Hepatocyte (in vitro differentiated cells): ENCODE measurements around the gene NXPH4. TPM values are rescaled to one million over a fixed set of nuclear protein-coding genes. Genes with fewer than 3 reads are reported as not detected.
A peak's percentile ranks its signal among the peaks of the same experiment; 100 is the strongest.

ENCODE experiments used
- DNase-seq: peaks from one replicate; pipeline ENCODE4 v3.0.0-alpha.2; 2016; ENCODE audit warnings: low spot score
- H2AFZ ChIP-seq: fragments of 200-600 bp; sonication (generic); 2 replicates; pipeline ENCODE4 v1.6.0; 2016; ENCODE audit warnings: antibody characterized with exemption, mild to moderate bottlenecking
- H3K27ac ChIP-seq: fragments of 200-600 bp; sonication (generic); 2 replicates; pipeline ENCODE4 v1.5.1; 2016; ENCODE audit warnings: mild to moderate bottlenecking
- H3K27me3 ChIP-seq: fragments of 200-600 bp; sonication (generic); 2 replicates; pipeline ENCODE4 v1.6.1; 2016
- H3K36me3 ChIP-seq: fragments of 200-600 bp; sonication (generic); replicated peaks from 2 replicates; pipeline ENCODE4 v1.5.1; 2016; ENCODE audit warnings: low read depth; ENCODE audit not compliant: insufficient read depth
- H3K4me1 ChIP-seq: fragments of 200-600 bp; sonication (generic); 2 replicates; pipeline ENCODE4 v1.5.1; 2016; ENCODE audit warnings: mild to moderate bottlenecking, moderate library complexity; ENCODE audit not compliant: insufficient read depth
- H3K4me2 ChIP-seq: fragments of 200-600 bp; sonication (generic); 2 replicates; pipeline ENCODE4 v1.6.0; 2016
- H3K4me3 ChIP-seq: fragments of 200-600 bp; sonication (generic); 2 replicates; pipeline ENCODE4 v1.5.1; 2016; ENCODE audit warnings: mild to moderate bottlenecking
- H3K79me2 ChIP-seq: fragments of 200-600 bp; sonication (generic); 2 replicates; pipeline ENCODE4 v1.6.0; 2017; ENCODE audit warnings: mild to moderate bottlenecking
- H3K9me2 ChIP-seq: fragments of 200-600 bp; sonication (generic); replicated peaks from 2 replicates; pipeline ENCODE4 v1.6.0; 2017; ENCODE audit warnings: mild to moderate bottlenecking; ENCODE audit not compliant: insufficient read depth
- H3K9me3 ChIP-seq: fragments of 200-600 bp; sonication (generic); 2 replicates; pipeline ENCODE4 v1.5.1; 2016; ENCODE audit warnings: low read depth, mild to moderate bottlenecking
- H4K20me1 ChIP-seq: fragments of 200-600 bp; sonication (generic); 2 replicates; pipeline ENCODE4 v1.6.0; 2016; ENCODE audit warnings: mild to moderate bottlenecking; ENCODE audit not compliant: insufficient read depth, poor library complexity, severe bottlenecking
- CTCF ChIP-seq: fragments of 200-600 bp; sonication (generic); IDR thresholded peaks from 2 replicates; pipeline ENCODE4 v1.5.1; 2016; ENCODE audit warnings: antibody characterized with exemption, mild to moderate bottlenecking; ENCODE audit not compliant: poor library complexity
- EZH2 ChIP-seq: fragments of 200-600 bp; sonication (generic); IDR thresholded peaks from 2 replicates; pipeline ENCODE4 v1.6.1; 2016; ENCODE audit warnings: antibody characterized with exemption, mild to moderate bottlenecking, borderline replicate concordance
- EZH2phosphoT487 ChIP-seq: fragments of 200-600 bp; sonication (generic); IDR thresholded peaks from one replicate; pipeline ENCODE4 v1.6.1; 2018; ENCODE audit warnings: antibody characterized with exemption, mild to moderate bottlenecking, low read depth, moderate library complexity; ENCODE audit not compliant: unreplicated experiment, severe bottlenecking
- WGBS: methylation state at CpG from one replicate; pipeline ENCODE4 v1.1.6; 2016; ENCODE audit warnings: low lambda C conversion rate; ENCODE audit errors: missing lambda C conversion rate; 5-methylcytosine and 5-hydroxymethylcytosine counted together
- polyA plus RNA-seq: library from polyadenylated mRNA; unstranded; fragments of >200 nt; fragmentation: Nextera tagmentation; extraction: Ambion mirVana; gene quantifications from 2 replicates; pipeline ENCODE4 v1.2.1, GENCODE V29; 2016
- total RNA-seq: library from RNA; depleted of rRNA; stranded (reverse); fragments of >200 nt; gene quantifications from 2 replicates; pipeline ENCODE4 v1.2.3, GENCODE V29; 2014

NXPH4 gene
- total and polyA plus RNA-seq, 2 experiments from 2014 or later = 1.1 to 3.3 TPM

GRCh38 chr12:57213763-57214397, 2.7 kb upstream of the NXPH4 start:
- H3K27me3 ChIP-seq = peaks cover 42% of the 10 kb centered on the region
- H2AFZ ChIP-seq = no peak overlapping the region
- no peak for TF ChIP-seq EZH2
- no peak for TF ChIP-seq EZH2phosphoT487
- no peak for TF ChIP-seq CTCF

GRCh38 chr12:57214398-57214781, 2.2 kb upstream of the NXPH4 start:
- peaks cover 47% of the 10 kb centered on the region for H3K27me3 ChIP-seq
- peak; percentile 82 for DNase-seq
- H3K4me1 ChIP-seq = peaks cover 29% of the 10 kb centered on the region
- no peak overlapping the region for H3K4me3 ChIP-seq
- H3K9me3 ChIP-seq = no peaks in the 10 kb centered on the region
- TF ChIP-seq CTCF = peak; percentile 61
- no peak for TF ChIP-seq EZH2phosphoT487
- H3K4me2 ChIP-seq = no peak overlapping the region
- no peak overlapping the region for H2AFZ ChIP-seq
- 11% methylated on average over 10 of the region's 14 CpGs for WGBS
- no peak overlapping the region for H3K27ac ChIP-seq
- H3K79me2 ChIP-seq = no peaks in the 10 kb centered on the region
- no peaks in the 10 kb centered on the region for H3K36me3 ChIP-seq
- no peaks in the 10 kb centered on the region for H4K20me1 ChIP-seq
- no peaks in the 10 kb centered on the region for H3K9me2 ChIP-seq

More at GRCh38 chr12:57213763-57214397, 2.7 kb upstream of the NXPH4 start:
- H3K36me3 ChIP-seq = no peaks in the 10 kb centered on the region
- no peaks in the 10 kb centered on the region for H3K9me2 ChIP-seq
- H3K4me1 ChIP-seq = peaks cover 24% of the 10 kb centered on the region
- peak overlapping the region; percentile 35 for H3K27ac ChIP-seq
- 75% methylated on average over 4 of the region's 4 CpGs for WGBS
- H4K20me1 ChIP-seq = no peaks in the 10 kb centered on the region
- no peak overlapping the region for H3K4me3 ChIP-seq
- no peaks in the 10 kb centered on the region for H3K9me3 ChIP-seq
- no peak overlapping the region for H3K4me2 ChIP-seq
- DNase-seq = no peak
- no peaks in the 10 kb centered on the region for H3K79me2 ChIP-seq

- peaks cover 53% of the 10 kb centered on the region for H3K27me3 ChIP-seq
- no peak overlapping the region for H2AFZ ChIP-seq
- no peak for DNase-seq
- H4K20me1 ChIP-seq = no peaks in the 10 kb centered on the region
- no peaks in the 10 kb centered on the region for H3K36me3 ChIP-seq
- H3K4me2 ChIP-seq = no peak overlapping the region
- H3K27ac ChIP-seq = no peak overlapping the region
- no peaks in the 10 kb centered on the region for H3K79me2 ChIP-seq
- no peak overlapping the region for H3K4me3 ChIP-seq
- peaks cover 36% of the 10 kb centered on the region for H3K4me1 ChIP-seq
- no peaks in the 10 kb centered on the region for H3K9me3 ChIP-seq
- H3K9me2 ChIP-seq = no peaks in the 10 kb centered on the region
- TF ChIP-seq EZH2 (no peak), EZH2phosphoT487 (no peak), CTCF (no peak)
- 64% methylated on average over 11 of the region's 11 CpGs for WGBS
Observed at GRCh38 chr12:57215065-57215464, 1.5 kb upstream of the NXPH4 start.

- 45% methylated on average over 7 of the region's 7 CpGs for WGBS
- Histone ChIP-seq H3K4me1 (peaks cover 41% of the 10 kb centered on the region), H3K4me3 (no peak overlapping the region), H3K79me2 (no peaks in the 10 kb centered on the region), H3K9me3 (no peaks in the 10 kb centered on the region), H3K9me2 (no peaks in the 10 kb centered on the region), H3K27ac (no peak overlapping the region), H4K20me1 (no peaks in the 10 kb centered on the region), H2AFZ (no peak overlapping the region), H3K36me3 (no peaks in the 10 kb centered on the region), H3K27me3 (peaks cover 58% of the 10 kb centered on the region), H3K4me2 (peak overlapping the region; percentile 99)
- TF ChIP-seq EZH2phosphoT487 = no peak
- no peak for TF ChIP-seq EZH2
- TF ChIP-seq CTCF = no peak
- no peak for DNase-seq
Observed at GRCh38 chr12:57215668-57216013, 953 bp upstream of the NXPH4 start.
